Testis (tissue), 3 donors: ENCODE measurements around the gene GLI1. TPM values are rescaled to one million over a fixed set of nuclear protein-coding genes. Genes with fewer than 3 reads are reported as not detected.
"Not testable (repeated sequence)": the region's sequence is repeated elsewhere in the genome, so short reads cannot be mapped to it uniquely, and the experiment has no call there.

Source experiments
- DNase-seq: peaks from one replicate; pipeline ENCODE4 v3.0.0-alpha.2; 2019
- H3K27ac ChIP-seq, 2 donors: fragments of 200-600 bp; sonication (generic); one replicate each; pipeline ENCODE4 v1.5.1; 2019
- H3K27me3 ChIP-seq: fragments of 200-600 bp; sonication (generic); one replicate; pipeline ENCODE4 v1.5.1; 2019
- H3K36me3 ChIP-seq: fragments of 200-600 bp; sonication (generic); one replicate; pipeline ENCODE4 v1.5.1; 2017; ENCODE audit warnings: low read depth; ENCODE audit errors: missing control alignments
- H3K4me1 ChIP-seq: fragments of 200-600 bp; sonication (generic); one replicate; pipeline ENCODE4 v1.5.1; 2019
- H3K4me3 ChIP-seq, 2 donors: fragments of 200-600 bp; sonication (generic); one replicate each; pipeline ENCODE4 v1.5.1; 2017 to 2019
- H3K9me3 ChIP-seq: fragments of 200-600 bp; sonication (generic); one replicate; pipeline ENCODE4 v1.5.1; 2017
- CTCF ChIP-seq, 3 experiments: fragments of 450-650 bp in 2 of 3; fragments of 200-600 bp in 1 of 3; sonication (generic) in 1 of 3; IDR thresholded peaks; one replicate each; pipeline ENCODE4 v1.5.1; 2016 to 2019; ENCODE audit warnings: antibody characterized with exemption in 3 of 3, mild to moderate bottlenecking in 2 of 3, moderate library complexity in 1 of 3
- POLR2A ChIP-seq: fragments of 450-650 bp; IDR thresholded peaks from one replicate; pipeline ENCODE4 v1.6.1; 2017; ENCODE audit warnings: antibody characterized with exemption, mild to moderate bottlenecking, moderate library complexity
- WGBS, 2 donors: methylation state at CpG; one replicate each; pipeline ENCODE4 v1.1.5; 2018; 5-methylcytosine and 5-hydroxymethylcytosine counted together
- intact Hi-C: fragments of 100-400 bp; cut with DNase I; formaldehyde crosslinking; loops from one replicate; pipeline ENCODE4 v1.15.1; 2023; ENCODE audit warnings: low total_unique reads
- polyA plus RNA-seq: library from polyadenylated mRNA; stranded (reverse); fragments of 350-450 nt; fragmentation: Illumina TruSeq; extraction: RNeasy Lipid Tissue Mini Kit (QIAGEN cat#74804); gene quantifications from one replicate; pipeline ENCODE4 v1.2.3, GENCODE V29; 2014; ENCODE audit warnings: low read depth, low replicate concordance; ENCODE audit not compliant: insufficient read depth
- total RNA-seq, 2 donors: library from RNA; depleted of rRNA; stranded (reverse); fragments of >200 nt; gene quantifications; one replicate each; pipeline ENCODE4 v1.2.3, GENCODE V29; 2016

GLI1 gene
- total and polyA plus RNA-seq, 3 donors from 2014 or later, result 8.3 to 18.0 (median 9.3) TPM

DNA sequence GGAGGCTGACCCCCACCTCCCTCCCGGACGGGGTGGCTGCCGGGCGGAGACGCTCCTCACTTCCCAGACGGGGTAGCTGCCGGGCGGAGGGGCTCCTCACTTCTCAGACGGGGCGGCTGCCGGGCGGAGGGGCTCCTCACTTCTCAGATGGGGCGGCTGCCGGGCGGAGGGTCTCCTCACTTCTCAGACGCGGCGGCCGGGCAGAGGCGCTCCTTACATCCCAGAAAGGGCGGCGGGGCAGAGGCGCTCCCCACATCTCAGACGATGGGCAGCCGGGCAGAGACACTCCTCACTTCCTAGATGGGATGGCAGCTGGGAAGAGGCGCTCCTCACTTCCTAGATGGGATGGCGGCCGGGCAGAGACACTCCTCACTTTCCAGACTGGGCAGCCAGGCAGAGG lies 48.2 kb downstream of the GLI1 start:
- 94% methylated on average over 25 of the region's 28 CpGs; no CpG with 5 or more reads in 1 of the 2 donors for WGBS, 2 donors
- H3K27ac ChIP-seq, H3K27me3 ChIP-seq, H3K4me3 ChIP-seq, H3K4me1 ChIP-seq, H3K36me3 ChIP-seq, DNase-seq, intact Hi-C loops, H3K9me3 ChIP-seq: not testable (repeated sequence)

DNA sequence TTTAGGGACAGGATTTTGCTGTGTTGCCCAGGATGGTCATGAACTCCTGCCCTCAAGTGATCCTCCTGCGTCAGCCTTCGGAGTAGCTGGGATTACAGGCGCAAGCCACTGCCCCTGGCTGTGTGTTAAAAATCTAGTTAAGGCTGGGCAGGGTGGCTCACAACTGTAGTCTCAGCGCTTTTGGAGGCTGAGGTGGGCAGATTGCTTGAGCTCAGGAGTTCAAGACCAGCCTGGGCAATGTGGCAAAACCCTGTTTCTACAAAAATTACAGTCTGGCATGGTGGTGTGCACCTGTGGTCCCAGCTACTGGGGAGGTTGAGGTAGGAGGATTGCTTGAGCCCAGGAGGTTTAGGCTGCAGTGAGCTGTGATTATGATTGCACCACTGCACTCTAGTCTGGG lies 51.6 kb downstream of the GLI1 start:
- Histone ChIP-seq H3K4me3 (no peak overlapping the region), H3K36me3 (no peaks in the 10 kb centered on the region), H3K27ac (no peak overlapping the region), H3K27me3 (no peaks in the 10 kb centered on the region), H3K4me1 (no peaks in the 10 kb centered on the region), H3K9me3 (no peaks in the 10 kb centered on the region)
- TF ChIP-seq POLR2A (no peak), CTCF (IDR thresholded peaks at IDR 0.05) (no peak)
- intact Hi-C loops, result no loop called here
- DNase-seq, result no peak
- WGBS, 2 donors, result 94 to 95% methylated on average over 4 of the region's 4 CpGs

DNA sequence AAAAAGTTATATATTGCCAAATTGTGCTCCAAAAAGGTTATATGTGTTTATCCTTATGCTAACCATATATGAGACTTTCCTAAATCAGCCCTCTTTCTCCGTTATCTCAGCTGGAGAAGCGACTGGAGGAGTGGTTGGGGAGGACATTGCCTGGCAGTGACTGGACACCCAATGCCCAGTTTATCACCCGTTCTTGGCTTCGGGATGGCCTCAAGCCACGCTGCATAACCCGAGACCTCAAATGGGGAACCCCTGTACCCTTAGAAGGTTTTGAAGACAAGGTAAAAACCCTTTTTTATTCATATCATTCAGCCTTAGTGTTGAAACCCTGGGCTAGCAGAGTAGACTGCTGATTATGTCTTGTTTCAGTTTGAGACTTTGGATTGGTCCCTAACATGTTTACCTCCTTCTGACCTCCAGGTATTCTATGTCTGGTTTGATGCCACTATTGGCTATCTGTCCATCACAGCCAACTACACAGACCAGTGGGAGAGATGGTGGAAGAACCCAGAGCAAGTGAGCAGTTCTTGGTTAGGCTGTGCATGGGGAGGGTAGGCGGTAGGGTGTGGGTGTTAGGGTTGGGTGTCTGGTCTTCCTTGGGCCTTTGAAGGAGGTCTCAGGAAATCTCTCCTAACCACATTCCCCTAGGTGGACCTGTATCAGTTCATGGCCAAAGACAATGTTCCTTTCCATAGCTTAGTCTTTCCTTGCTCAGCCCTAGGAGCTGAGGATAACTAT lies 52.2 kb downstream of the GLI1 start:
- intact Hi-C loops, result no loop called here
- TF ChIP-seq CTCF (IDR thresholded peaks at IDR 0.05) (no peak), POLR2A (no peak)
- 98 to 99% methylated on average over 7 of the region's 7 CpGs for WGBS, 2 donors
- no peaks in the 10 kb centered on the region for H3K36me3 ChIP-seq
- no peak for DNase-seq
- no peaks in the 10 kb centered on the region for H3K27me3 ChIP-seq
- no peak overlapping the region for H3K4me3 ChIP-seq
- no peak overlapping the region for H3K27ac ChIP-seq
- H3K4me1 ChIP-seq, result no peaks in the 10 kb centered on the region
- no peaks in the 10 kb centered on the region for H3K9me3 ChIP-seq

DNA sequence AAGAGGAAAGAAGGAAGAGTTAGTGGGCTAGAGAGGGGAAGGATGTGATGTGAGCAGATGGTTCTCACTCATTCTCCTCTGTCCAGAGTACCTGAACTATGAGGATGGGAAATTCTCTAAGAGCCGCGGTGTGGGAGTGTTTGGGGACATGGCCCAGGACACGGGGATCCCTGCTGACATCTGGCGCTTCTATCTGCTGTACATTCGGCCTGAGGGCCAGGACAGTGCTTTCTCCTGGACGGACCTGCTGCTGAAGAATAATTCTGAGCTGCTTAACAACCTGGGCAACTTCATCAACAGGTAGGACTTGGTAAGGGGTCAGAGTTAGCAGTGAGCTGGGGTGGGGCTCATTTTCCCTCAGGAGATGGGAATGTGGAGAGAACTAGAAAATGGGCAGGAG lies 53.1 kb downstream of the GLI1 start:
- Histone ChIP-seq H3K36me3 (no peaks in the 10 kb centered on the region), H3K4me3 (no peak overlapping the region), H3K9me3 (no peaks in the 10 kb centered on the region), H3K27me3 (no peaks in the 10 kb centered on the region), H3K4me1 (peaks cover 5% of the 10 kb centered on the region), H3K27ac (no peak overlapping the region)
- 89 to 94% methylated on average over 6 of the region's 6 CpGs for WGBS, 2 donors
- TF ChIP-seq POLR2A, result no peak
- TF ChIP-seq CTCF (IDR thresholded peaks at IDR 0.05), result no peak
- no peak for DNase-seq
- intact Hi-C loops, result no loop called here

GRCh38 chr12:57513266-57513665 lies 53.7 kb downstream of the GLI1 start:
- DNase-seq, result no peak
- H3K27me3 ChIP-seq, result no peaks in the 10 kb centered on the region
- WGBS, 2 donors, result 96 to 97% methylated on average over 5 of the region's 5 CpGs
- H3K9me3 ChIP-seq, result no peaks in the 10 kb centered on the region
- no peak overlapping the region for H3K4me3 ChIP-seq
- peaks cover 11% of the 10 kb centered on the region for H3K4me1 ChIP-seq
- no peak for TF ChIP-seq CTCF (IDR thresholded peaks at IDR 0.05)
- TF ChIP-seq POLR2A, result no peak
- intact Hi-C loops, result no loop called here
- no peaks in the 10 kb centered on the region for H3K36me3 ChIP-seq
- no peak overlapping the region for H3K27ac ChIP-seq

GRCh38 chr12:57513677-57514076 lies 54.1 kb downstream of the GLI1 start:
- DNase-seq, H3K27ac ChIP-seq, H3K36me3 ChIP-seq, H3K9me3 ChIP-seq, H3K4me3 ChIP-seq, H3K27me3 ChIP-seq, intact Hi-C loops: not testable (repeated sequence)
- H3K4me1 ChIP-seq, result peaks cover 15% of the 10 kb centered on the region
- WGBS, 2 donors, result 88 to 92% methylated on average over 6 of the region's 6 CpGs

- WGBS, 2 donors, result 94% methylated on average over 9 of the region's 9 CpGs
- peaks cover 17% of the 10 kb centered on the region for H3K4me1 ChIP-seq
- H3K4me3 ChIP-seq, intact Hi-C loops, H3K9me3 ChIP-seq, DNase-seq, H3K27me3 ChIP-seq, H3K36me3 ChIP-seq, H3K27ac ChIP-seq: not testable (repeated sequence)
These were observed 54.7 kb downstream of the GLI1 start for GRCh38 chr12:57514246-57514645.
